ENCODE data around the gene MYO7B.
"Not testable (repeated sequence)": the region's sequence is repeated elsewhere in the genome, so short reads cannot be mapped to it uniquely, and the experiment has no call there.

Gene MYO7B

DNA sequence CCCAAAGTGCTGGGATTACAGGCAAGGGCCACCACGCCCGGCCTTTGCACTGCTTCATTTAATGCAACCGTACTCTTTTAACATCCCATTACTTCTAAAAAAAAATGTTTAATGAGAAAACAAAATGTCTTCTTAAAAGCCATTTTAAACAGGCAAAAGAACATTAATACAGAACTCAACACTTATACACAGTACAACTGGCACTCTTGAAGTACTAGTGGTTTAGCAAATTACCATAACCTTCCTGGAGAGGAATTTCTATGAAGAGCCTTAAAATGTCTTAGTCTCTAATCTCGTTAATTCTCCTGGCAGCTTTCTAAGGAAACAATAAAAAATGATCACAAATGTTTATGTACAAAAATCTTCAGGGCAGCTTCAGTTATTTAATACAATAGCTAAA lies 15.1 kb upstream of the MYO7B start:
- no peak for DNase-seq (ENCODE audit: low read depth)
- TF ChIP-seq, protein P1, sequence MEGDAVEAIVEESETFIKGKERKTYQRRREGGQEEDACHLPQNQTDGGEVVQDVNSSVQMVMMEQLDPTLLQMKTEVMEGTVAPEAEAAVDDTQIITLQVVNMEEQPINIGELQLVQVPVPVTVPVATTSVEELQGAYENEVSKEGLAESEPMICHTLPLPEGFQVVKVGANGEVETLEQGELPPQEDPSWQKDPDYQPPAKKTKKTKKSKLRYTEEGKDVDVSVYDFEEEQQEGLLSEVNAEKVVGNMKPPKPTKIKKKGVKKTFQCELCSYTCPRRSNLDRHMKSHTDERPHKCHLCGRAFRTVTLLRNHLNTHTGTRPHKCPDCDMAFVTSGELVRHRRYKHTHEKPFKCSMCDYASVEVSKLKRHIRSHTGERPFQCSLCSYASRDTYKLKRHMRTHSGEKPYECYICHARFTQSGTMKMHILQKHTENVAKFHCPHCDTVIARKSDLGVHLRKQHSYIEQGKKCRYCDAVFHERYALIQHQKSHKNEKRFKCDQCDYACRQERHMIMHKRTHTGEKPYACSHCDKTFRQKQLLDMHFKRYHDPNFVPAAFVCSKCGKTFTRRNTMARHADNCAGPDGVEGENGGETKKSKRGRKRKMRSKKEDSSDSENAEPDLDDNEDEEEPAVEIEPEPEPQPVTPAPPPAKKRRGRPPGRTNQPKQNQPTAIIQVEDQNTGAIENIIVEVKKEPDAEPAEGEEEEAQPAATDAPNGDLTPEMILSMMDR (IDR thresholded peaks at IDR 0.05; ENCODE audit: control insufficient read depth, extremely low read depth, insufficient read depth) = no peak
- no peak overlapping the region for H3K4me3 ChIP-seq (ENCODE audit: low read depth, low read length)

DNA sequence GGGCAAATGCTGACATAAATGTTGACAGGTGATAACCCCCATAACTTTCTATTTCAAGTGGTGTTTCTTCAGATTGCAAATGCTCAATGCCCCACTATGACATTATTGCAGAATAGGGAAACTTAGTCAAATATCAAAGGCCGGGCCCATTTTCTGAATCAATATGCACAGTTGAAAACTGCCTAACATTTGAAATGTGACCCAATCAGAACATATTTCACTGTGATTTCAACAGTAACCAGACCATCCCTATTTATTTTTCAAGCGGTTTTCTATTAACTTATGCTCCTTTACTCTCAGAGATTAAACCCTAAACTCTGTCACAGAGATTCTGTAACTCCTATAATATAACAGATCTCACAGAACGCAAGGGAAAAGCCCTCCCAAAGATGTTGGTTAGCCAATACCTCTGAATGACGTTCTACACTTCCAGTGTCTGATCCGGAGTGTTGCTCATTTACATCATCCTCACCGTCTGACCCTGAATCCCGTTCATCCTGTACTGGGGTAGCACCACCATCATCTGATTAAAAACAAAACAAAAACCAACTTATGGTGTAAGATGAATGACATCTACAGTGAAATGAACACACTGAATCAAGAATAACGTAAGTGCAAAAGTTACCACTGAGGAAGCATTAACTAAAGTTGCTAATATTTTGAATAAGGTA lies 12.1 kb upstream of the MYO7B start:
- H3K4me3 ChIP-seq (ENCODE audit: low read depth, low read length) = no peak overlapping the region
- TF ChIP-seq, protein P1 (IDR thresholded peaks at IDR 0.05; ENCODE audit: control insufficient read depth, extremely low read depth, insufficient read depth) = no peak
- no peak for DNase-seq (ENCODE audit: low read depth)

DNA sequence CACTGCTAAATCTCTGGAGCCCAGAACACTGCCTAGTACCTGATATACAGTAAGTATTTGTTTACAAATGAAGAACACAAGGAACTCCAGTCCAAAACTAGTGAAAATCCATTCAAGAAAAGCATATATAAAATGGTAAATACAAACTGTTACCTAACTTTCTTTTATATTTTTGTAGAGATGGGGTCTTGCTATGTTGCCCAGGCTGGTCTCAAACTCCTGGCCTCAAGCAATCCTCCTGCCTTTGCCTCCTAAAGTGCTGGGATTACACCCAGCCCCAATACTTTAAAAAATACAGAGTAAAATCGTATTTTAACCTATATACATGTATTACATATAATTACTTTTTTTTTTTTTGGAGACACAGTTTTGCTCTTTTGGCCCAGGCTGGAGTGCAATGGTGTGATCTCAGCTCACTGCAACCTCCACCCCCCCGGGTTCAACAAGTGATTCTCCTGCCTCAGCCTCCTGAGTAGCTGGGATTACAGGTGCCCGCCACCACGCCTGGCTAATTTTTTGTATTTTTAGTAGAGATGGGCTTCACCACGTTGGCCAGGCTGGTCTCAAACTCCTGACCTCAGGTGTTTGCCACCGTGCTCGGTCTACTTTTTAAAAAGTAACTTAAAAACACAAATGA lies 11.2 kb upstream of the MYO7B start:
- H3K4me3 ChIP-seq (ENCODE audit: low read depth, low read length) = peak overlapping the region; percentile 89; the same call in 1 of the 2 replicates
- not testable (repeated sequence) for DNase-seq (ENCODE audit: low read depth)

DNA sequence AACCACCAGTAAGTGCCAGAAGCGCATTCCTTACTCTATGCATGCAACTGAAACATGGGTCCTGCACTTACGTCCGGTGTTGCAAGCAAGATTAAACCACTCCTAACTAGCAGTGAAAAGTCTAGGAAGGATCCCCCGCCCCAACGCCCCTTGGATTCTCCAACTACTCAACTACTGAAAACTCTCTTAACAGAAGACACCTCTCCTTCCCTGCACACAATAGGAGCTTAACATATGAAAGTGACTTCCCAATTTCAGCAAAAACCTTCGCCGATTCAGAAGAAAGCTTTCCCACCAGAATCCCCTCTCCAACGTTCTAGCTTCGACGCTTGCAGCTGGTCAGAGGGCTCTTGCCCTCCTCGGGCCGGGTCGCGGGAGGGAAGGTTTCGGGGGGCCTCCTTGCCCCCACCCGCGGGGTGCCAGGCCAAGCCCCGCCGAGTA lies 9.8 kb upstream of the MYO7B start:
- no peak for DNase-seq (ENCODE audit: low read depth)

DNA sequence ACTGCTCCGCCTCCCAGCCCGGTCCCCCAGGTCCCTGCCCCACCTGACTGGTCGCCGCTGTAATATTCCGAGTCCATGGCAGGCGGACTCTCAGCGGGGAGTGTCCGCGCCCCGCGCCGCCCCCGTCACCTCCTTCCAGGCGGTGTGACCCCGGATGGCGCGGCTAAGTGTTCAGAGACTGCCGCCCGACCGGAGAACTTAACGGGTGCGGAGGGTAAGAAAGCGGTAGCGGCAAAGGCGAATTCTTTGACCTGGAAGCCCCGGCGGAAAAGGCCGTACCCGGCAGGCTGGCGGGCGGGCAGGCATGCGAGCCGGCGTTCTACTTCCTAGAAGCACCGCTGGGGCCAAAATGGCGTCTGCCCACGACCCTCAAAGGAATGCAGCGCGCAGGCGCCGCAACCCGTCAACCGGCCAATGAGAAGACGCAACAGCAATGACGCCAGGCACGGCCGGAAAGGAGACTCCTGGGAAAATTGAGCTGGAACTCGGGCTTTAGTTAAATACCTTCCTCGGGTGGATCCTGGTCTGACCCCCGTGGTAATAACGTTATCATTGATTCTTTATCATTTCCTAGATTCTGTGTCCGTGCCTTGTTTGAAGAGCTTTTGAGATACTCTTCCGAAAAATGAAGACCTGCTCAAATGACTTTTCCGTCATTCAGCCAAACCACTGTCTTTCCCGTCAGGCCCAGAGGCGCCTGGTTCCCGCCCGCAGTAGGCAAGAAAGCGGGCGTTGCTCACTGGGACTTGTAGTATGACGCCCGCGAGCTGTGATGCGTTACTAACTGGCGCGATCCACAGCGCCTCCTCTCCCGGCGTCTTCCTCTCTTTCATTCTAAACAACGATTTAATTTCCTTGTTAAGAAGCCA lies 9.1 kb upstream of the MYO7B start, which contains the start of gene IWS1:
IWS1 (minus strand) TSS at position 358 of the 869 bp plus-strand sequence; CDS start at position 77, 281 bp downstream.
- TF ChIP-seq, protein P1 (IDR thresholded peaks at IDR 0.05; ENCODE audit: control insufficient read depth, extremely low read depth, insufficient read depth) = peak; percentile 34; the same call in 1 of the 2 replicates
- DNase-seq (ENCODE audit: low read depth) = peak; percentile 88
- H3K4me3 ChIP-seq (ENCODE audit: low read depth, low read length) = peak within 1 kb of the TSS; percentile 89

More for the DNA sequence above, 9.8 kb upstream of the MYO7B start:
- TF ChIP-seq, protein P1 (IDR thresholded peaks at IDR 0.05; ENCODE audit: control insufficient read depth, extremely low read depth, insufficient read depth) = no peak
- H3K4me3 ChIP-seq (ENCODE audit: low read depth, low read length) = peak overlapping the region; percentile 89

DNA sequence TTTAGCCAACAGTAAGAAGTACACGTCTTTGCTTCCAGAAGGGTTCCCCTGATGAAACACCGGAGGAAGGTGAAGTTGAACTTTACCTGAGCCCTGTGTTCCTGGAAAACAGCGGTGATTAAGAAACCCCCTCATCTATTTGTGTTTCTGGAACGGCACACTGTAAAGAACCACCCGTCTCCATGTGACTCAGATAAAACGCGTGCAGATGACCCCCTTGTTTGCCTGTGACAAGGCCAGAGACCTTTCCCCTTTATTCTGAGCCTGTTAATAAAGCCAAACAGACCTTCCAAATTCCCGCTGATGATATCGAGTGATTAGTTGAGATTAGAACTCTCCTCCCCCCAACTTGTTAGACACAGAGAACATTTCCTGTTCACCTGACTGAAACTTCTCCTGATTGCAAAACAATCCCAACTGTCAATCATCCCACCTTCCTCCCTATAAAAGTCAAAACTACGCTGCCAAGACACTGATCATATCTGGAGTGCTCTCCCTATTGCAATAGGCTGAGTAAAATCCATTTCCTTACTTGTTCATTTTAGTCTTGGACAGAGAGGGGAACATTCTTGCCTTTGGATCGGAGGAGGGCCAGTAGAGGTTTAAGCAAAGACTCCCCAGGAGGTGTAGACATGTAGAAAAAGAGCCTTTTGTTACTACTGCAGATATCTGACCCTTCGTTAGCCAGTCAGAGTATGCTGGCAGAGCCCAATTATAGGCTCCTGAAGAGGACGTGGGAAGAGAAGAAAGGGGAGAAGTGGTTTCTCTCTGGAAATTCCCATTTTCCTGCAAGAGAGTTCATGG lies 8.3 kb upstream of the MYO7B start:
- TF ChIP-seq, protein P1 (IDR thresholded peaks at IDR 0.05; ENCODE audit: control insufficient read depth, extremely low read depth, insufficient read depth) = no peak
- peak; percentile 88 for DNase-seq (ENCODE audit: low read depth)
- H3K4me3 ChIP-seq (ENCODE audit: low read depth, low read length) = peak overlapping the region; percentile 89

Measured in LNCaP clone FGC (cell line).